HG03095 (cell line): Measurements from ENCODE around the gene UST.

ENCODE experiments used
- ATAC-seq: cut with Tn5 transposase; IDR thresholded peaks from one replicate; pipeline ENCODE4 v1.9.1; 2021; ENCODE audit warnings: moderate library complexity; ENCODE audit not compliant: unreplicated experiment

UST gene

DNA sequence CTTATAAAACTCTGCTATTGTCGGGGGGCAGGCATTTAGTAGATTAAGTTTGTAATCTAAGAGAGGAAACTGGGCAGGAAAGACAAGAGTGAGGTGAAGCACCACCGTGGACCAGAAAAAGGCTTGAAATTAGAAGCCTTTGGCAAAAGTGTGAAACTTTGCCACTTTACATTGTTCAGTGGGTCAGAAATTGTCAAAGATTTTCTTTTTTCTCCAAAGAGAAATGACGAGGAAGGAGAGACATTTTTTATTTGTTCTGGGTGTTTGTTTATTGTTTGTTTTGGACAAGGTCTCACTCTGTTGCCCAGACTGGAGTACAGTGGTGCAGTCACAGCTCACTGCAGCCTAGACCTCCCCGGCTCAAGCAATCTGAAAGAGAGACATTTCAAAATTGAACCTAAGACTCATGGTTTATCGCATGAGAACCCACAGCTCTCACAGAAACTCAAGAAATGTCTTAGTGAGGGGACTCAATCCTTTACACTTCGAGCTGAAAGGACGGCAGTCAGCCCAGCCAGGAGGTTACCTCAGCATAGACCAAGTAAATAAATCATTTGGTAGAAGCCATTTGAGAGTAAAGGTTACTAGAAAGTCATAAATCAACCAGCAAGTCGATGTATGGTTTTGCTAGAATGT is 307.8 kb downstream of the UST start:
- peak; percentile 70 for ATAC-seq

DNA sequence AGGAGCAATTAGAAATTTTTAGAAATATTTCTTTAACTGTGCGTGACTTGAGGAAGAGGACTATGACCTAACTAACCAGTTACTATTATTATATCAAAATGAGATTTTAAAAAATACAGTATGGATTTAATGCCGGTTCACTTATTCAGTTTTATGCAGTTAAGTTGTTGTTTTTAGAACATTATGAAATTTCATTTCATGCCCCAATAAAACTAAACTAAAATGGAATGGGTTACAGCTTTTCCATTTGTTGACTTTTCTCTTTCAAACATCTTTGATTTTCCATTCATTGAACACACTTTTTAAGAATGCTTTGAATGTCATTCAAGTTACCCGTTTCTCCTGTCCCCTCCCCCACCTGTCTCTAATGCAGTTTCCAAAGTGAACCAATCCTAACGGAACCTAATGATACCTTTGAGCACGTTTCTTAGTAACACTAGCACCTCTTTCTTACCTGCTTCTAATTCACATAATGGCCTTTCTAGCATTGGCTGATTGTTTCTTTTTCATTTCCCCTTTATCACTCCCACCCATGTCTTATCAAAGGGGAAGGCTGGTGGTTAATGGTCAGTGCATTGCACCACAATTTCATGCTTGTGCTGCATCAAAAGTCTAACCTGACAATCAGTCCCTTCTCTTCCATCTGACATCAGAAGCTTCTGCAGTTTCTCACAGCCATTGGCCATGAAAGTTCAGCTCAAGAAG is 308.5 kb downstream of the UST start:
- no peak for ATAC-seq

DNA sequence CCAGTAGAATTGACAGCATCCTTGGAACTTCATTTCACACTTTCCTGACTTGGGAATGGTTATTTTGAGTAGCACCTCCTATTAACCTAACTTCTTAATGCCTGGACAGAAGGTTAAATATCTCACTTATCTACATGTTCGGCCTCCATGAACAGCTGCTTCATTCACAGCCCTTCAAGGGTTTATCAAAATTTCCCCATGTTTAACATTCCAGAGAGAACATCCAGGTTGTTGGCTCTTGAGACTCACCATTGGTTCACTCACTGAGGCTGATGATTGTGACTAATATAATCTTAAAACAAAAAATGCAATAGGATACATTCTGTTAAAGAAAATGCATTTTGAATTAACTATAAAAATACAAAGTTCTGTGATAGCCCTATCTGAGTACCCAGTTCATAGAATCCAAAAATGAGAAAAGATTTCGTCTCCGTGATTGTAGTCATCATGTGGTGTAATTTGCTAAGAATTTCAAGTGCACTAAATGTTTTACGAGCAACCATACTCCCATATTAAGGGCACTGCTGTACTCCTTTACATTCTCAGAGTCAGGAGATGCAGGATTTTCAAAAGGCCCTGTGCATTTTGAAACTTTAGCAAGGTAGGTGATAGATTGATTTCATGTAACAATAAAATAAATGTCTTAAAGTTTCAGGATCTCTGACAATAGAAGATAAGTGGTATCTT is 310.1 kb downstream of the UST start:
- ATAC-seq = no peak

DNA sequence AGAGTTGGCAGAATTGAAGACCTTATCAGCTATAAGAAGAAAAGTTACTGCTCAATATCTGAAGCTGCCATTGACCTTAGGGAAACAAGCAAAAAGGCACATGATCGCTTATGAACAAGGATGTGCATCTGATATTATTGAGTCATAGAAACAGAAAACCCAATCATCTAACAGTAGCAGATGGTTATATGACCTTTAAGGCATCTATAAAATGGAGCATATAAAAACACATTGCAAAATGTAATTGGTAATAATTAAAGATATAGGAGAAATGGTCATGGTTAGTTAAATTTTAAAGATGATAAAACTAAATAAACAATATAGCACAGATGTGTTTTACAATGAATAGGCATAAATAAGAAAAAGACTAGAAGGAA is 310.6 kb downstream of the UST start:
- no peak for ATAC-seq

DNA sequence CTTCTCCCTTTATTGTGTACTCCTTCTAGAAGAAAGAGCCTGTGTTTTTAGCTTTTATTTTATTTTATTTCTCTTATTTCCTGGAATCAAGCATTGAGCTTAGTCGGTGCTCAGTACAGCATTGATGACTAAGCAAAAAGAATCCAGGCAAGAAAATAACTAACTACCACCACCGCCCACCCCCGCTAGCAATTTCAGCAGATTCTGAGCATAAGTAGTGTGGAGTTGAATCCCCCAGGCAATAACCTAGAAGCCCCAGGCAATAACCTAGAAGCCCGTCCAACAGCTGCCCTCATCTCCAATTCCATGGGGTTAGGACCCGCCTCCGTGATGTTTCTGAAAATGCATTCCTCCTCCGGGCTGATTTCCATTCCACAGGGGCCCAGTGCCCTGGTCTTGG is 312.7 kb downstream of the UST start:
- no peak for ATAC-seq

DNA sequence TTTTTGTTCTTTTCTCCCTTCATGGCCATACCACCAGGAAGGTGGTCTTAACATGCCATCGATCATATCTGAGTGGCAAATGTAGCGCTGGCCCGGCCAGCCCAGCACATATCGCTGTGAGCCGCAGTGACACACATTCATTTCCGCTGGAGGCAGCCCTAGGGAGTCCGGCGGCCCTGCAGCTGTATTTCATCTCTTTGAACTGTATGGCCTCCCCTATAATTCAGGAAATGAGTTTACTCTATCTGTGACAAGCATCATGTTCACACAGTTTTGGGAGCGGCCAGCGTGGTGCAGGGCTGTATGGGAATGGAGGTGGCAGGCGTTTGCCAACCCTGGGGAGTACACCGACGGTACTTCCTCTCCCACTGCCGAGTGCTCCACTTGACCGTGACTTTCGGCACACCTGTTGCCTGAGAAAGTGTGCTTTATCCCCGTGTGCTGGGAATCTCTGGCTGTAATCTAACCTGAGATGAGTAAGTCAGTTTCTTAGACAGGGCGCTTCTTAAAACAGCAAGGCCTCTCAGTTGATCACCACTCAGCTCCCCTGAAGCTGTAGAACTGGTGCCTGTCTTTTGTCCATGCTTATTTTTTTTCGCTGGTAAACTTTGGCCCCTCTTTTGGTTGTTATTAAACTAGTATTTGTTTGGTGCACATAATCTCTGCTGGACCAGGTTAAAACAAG is 313.6 kb downstream of the UST start:
- peak; percentile 53 for ATAC-seq

DNA sequence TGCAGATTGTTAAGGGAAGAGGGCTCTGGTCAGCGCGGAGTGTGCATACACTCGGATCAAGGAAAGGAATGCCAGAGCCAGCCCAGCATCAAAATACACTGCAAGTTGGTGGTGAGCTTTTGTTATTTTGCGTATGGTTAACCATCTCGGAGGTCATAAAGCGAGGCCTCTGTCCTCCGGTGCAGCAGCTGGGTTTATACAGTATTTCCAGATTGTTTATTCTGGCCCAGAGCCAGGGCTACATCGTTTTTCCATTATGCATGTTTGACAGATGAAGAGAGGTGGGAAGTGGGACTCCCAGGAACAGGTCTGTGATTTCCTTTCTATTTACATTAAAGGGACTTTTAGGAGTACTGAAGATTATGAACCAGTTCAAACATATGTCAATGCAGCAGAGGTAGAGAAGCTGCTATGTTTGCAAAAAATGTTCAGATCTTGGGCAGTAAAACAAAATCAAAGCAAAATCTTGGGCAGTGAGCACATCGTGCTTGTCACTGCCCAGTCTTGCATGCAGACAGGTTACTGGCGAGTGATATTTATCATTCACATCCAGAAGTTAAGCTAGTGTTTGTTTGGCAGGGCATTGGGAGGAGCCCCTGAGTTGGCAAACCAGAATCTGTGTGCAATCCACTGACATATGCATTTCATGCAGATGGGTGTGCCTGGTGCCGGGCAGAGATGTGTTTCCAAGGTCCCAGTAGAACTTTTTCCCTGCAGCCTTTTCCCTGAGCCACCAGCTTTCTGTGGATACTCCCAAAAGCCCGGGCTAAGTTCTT is 314.3 kb downstream of the UST start:
- ATAC-seq = no peak

DNA sequence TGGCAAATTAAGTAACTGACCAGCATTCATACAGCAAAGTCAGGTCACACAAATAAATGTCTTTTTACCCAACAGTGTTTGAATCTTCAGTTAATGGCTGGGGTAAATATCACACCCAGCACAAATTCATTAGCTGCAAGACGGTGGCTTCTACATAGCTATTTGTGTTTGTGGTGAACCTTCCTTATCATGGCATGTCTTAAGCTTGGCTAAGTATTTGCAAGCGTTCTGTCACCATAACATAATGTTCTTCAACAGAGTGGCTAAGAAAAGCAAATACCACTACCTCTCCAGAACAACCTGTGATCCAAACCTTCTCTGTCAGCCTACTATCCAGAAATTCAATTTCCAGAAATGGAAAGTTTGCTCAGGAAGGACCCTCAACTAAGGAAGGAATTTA is 315.1 kb downstream of the UST start:
- no peak for ATAC-seq

DNA sequence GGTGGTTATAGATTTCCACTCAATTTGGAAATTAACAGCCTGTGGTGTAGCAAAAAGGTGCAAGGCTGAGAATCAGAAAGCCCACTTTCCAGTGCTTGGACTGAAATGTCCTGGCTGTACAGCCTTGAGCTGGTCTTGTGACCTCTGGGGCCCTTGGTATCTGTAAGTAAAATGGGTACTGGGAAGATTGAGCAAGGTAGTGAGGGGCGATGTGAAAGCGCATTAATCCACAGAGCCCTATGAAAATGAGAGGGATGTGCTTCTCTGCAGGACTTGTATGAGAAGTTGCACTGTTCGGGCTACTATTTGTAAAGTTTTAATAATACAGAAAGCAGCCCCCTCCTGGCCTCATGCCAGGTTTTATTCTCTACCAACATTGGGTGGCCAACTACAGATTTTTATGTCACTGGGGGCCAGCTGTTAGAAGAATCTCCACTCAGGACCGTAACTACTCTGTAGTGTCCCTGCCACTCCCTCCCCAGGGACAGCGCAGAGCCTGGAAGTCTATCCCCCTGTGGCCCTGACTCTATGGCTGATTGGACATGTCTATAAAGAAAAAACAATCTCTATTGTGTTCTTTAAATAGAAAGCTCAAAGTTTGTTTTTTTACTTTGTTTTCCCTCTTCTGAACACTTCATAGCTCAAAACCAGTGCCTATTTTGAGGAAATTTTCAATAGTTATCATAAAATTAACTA is 316.0 kb downstream of the UST start:
- no peak for ATAC-seq

DNA sequence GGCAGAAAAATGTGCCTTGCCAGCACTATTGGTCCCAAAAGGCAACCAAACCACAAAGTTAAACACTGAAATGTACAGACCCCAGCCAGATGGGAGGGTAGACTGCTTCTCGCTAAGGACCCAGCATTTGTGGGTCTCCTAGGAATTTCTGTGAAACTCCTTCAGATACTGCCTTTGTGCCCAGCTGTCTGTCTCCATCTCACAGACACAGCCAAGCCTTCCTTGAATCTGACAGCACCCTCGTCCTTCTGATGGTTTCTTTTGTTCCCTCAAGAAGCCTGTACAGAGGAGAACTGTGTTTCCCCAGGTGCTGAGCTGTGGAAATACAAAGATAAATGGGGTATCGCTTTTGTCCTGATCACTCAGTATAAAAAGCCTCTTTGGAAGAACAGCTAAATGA is 316.6 kb downstream of the UST start:
- no peak for ATAC-seq

DNA sequence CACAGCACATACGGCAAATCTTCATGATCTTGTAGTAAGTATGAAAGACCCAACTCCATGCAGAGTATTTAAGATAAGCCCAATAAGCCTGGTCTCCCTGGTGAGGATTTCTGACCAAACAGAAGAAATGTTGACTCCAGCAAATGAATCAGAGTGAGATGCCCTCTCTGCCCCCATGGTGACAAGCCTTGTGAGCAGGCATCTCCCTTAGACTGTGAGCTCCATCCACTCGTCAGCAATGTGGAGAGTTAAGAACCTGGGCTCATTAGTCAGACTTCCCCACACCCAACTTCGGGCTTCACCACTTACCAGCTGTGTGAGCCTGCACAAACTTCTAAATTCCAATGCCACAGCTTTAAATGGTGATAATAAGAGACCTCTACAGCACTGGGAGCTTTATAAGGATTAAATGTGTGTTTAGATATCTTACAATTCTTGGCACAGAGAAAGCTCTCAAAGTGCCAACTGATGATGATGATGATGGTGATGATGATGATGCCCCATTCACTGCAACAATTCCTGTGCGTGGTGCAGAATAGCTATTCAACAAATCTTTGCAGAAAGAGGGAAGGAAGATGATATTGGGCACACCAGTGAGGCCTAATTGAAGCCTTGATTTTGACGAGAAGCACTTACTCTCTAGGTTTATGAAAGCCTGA is 317.3 kb downstream of the UST start:
- ATAC-seq = no peak

DNA sequence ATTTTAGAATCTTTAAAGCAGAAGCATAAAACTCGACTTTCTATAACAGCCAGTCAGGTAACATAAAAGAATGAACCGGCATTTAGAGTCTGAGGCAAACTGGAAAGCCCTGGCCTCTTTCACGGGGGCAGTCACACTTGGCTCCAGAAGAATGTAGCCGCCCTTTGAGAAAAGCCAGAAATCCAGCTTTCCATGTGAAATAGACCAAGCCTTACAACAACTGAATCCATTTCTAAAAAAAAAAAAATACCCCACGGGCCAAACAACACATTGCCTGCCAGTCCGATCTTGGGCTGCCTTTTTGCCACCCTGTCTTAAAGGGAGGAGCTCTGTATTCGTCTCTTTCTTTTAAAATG is 317.8 kb downstream of the UST start:
- no peak for ATAC-seq

DNA sequence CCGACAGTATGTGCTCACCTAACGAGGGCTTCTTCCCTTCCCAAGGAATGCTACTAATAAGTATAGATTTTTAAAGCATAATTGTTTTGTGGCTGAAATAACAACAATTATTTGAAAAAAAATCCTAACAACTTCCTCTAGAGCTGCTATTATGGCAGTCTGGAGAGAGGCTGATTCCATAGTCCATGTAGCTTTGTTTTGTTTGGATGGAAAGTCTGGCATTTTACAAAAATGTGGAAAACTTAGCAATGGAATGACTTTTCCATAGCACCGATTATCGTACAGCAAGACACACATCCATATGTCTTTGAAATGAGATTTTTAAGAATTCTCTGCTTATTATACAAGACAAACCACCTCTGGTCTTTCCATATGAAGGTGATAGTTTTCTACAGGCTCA is 318.3 kb downstream of the UST start:
- ATAC-seq = no peak

DNA sequence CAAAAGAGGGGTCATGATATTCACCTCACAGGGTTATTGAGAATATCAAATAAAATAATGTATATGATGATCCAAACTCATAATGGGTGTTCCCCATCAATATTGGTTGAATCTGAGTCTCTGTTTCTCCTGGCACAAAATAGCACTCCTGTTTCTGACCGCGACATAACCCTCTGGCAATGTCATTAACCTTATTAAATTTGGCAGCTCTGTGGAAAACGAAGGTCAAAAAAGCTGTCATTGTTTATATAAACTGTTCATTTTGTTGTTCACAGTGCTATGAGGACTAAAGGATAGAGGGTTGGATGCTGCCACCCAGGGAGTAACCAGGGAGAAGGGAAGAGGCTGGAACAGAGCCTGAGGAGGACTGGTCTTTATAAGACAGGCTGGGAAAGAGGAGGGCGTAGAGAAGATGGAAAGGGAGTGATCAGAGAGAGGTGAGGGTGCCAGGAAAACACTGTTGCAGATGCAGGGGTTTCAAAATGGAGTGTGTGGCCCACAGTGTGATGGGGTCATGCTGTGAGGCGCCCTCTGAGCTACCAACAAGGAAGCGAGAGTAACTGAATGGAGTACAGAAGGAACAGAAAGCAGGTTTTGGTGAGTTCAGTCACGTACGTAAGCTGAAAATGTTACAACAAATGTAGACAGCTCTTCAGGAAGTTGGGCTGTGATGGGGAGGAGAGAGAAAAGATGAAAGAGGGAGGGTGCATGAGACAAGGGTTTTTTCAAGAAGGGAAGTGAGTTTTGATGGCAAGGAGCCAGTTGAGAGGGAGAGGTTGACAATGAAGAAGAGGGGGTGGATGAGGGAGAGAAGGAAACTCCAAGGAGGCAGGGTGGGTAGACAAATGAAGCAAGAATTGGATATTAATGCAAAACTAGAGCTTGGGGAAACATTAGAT is 319.1 kb downstream of the UST start:
- peak; percentile 98 for ATAC-seq

DNA sequence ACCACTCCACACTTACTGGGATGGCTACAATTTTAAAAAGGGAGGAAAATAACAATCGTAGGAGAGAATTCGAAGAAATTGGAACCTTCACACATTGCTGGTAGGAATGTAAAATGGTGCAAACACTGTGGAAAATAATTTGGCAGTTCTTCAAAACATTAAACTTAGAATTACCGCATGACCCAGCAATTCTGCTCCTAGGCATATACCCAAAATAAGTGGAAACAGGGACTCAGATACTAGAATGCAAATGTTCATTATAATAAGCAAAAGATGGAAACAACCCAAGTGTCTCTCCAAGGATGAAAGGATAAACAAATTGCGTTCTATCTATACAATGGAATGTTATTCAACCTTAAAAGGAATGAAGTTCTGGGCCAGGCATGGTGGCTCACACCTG is 325.2 kb downstream of the UST start:
- ATAC-seq = no peak

DNA sequence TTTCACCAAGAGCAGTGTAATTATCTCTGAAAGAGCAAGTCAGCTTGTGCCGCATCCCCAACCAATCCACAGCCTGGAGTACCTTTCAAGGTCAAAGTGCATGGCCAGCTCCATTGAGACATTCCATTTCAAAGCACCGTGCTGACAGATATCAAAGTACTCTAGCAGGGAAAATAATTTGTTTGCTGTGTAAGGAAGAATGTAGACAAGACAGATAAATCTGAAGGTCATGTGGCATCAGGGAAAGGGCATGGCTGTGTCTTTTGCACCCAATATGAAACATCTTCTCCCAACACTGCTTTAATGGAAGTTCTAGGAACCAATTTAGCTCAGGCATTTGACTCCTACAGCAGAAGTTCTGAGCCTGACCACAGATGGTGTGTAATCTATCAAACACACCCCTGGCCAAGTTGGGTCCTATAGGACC is 328.0 kb downstream of the UST start:
- ATAC-seq = no peak

DNA sequence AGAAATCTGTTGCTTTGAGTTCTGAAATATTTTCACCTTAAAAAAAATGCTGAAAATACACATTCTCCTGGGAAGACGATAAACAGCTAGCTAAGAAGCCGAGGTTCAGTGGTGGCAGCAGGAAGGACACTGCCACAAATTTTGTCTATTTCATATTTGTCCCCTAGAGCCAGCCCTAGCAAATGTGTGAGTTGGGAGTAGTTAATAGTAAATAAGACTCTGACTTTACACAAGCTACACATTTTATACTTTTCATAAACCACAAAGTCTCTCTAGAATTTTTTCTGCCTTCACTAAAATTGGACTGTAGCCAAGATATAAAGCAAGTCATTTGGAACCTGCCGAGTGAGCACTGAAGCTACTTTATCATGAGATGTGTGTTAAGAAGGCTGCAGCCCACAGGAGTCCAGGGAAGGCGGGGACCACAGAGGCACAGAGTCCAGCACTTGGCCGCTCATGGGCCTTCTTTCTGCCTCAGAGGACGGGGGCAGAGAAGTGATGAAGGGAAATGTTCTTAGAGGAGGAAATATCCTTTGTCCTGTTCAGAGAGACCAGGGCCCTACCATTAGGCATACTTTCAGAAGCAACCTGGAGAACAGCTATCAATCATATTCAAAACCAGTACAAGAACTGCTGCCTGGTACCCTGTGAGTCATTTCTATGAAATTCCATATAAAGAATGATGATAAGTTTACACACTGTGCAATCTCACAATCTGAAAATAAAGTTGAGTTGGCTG is 329.0 kb downstream of the UST start:
- no peak for ATAC-seq

DNA sequence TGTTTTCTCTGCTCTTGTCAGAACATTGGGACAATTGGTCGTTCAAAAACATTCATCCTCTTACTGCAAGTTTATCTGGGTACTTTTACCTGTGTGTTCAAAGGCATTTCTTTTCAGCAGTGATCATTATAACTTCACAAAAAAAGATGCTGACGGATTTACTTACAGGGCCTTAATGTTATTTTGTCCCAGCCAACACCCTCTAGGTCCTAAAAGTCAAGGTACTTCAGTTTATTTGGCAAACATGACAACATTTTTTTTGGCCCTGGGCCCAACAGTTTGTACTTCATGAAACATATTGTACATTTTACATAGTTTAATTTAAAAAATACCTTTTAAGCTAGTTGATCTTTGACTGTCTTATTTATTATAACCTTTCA is 329.5 kb downstream of the UST start:
- no peak for ATAC-seq
